Measurements from ENCODE around the gene SLC41A1. TPM values are rescaled to one million over a fixed set of nuclear protein-coding genes. Genes with fewer than 3 reads are reported as not detected.
"Not testable (repeated sequence)": the region's sequence is repeated elsewhere in the genome, so short reads cannot be mapped to it uniquely, and the experiment has no call there.

The SLC41A1 gene
- 238 TPM for total RNA-seq
- long read RNA-seq, full-length matches to known transcripts: 110 of 249 reads
- long read RNA-seq, partial matches to known transcripts: 73 of 249 reads
- long read RNA-seq, other reads (novel, unspliced or antisense): 66 of 249 reads

GRCh38 chr1:205812878-205813754, at the start of gene SLC41A1:
SLC41A1 (minus strand) TSS chr1:205813198; CDS start chr1:205810441, 2,757 bp downstream.
- intact Hi-C loops (cut with DNase I): loop anchor here (5.0 kb wide), 2 partner anchors 66 to 99 kb away; no protein-coding TSS in a partner anchor
- peak; percentile 95 for DNase-seq (ENCODE audit: low spot score)

DNA sequence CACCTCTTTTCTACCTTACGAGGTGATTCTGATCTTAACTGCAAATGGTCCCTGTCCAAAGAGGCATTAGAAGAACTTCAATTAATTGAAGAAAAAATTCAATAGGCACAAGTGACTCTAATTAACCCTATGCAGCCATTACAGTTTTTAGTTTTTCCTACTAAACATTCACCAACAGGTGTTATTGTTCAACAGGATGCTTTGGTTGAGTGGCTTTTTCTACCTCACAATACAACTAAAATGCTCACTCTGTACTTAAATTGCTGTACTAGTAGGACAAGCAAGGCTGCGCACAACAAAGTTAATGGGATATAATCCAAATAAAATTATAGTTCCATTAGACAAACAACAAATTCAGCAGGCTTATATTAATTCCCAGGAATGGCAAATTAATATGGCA, 48.5 kb upstream of the SLC41A1 start:
- intact Hi-C loops (cut with DNase I): no loop called here
- no peak for DNase-seq (ENCODE audit: low spot score)

DNA sequence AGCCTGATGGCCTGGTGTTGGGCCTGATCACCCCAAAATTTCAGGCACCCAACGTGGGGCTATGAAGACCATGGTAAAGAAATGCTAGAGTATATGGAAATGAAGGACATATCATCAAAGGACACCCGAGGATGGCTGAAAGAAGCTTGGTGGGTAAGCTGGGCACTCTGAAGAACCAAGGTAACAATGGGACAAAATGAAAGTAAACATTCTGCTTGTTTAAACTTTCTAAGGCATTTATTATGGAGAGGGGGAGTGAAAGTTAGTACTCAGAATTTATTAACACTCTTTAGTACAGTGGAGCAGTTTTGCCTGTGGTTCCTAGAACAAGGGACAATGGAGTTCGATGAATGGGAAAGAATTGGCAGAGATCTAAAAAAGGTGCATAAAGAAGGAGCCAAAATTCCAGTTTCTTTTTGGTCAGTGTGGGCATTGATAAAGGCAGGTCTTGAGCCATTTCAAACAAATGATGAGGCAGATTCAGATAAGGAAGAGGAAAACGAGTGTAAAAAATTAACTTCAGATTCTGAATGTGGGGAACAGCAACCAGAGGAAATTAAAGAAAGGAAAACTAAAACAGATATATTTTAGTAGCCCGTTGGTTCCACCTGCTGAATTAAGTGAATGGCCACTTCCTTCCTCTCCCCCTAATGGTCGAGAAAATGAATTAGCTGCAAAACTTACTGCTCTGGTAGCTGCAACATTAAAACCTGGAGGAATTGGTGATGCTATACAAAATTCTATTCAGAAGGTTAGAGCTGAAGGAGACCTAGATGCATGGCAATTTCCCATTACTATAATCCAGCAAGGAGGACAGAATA, 45.4 kb upstream of the SLC41A1 start:
- DNase-seq (ENCODE audit: low spot score): no peak
- intact Hi-C loops (cut with DNase I): no loop called here

DNA sequence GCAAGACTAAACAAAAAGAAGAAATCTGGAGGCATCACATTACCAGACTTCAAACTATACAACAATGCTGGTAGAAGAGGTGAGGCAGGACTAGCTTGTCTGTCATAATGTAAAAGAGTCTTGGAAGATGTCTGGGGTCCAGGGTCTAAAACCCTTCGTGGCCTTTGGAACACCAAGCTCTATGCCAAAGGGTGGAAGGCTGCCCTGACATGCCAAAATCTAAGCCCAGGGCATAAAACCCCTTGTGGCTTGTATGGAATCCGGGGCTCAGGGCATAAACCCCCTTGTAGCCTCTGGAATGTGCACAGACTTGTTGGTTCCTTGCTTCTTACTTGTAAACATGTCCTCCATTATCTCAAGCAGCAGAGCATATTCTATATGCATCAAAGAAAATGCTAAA, 44.5 kb upstream of the SLC41A1 start:
- intact Hi-C loops (cut with DNase I); DNase-seq (ENCODE audit: low spot score): not testable (repeated sequence)

DNA sequence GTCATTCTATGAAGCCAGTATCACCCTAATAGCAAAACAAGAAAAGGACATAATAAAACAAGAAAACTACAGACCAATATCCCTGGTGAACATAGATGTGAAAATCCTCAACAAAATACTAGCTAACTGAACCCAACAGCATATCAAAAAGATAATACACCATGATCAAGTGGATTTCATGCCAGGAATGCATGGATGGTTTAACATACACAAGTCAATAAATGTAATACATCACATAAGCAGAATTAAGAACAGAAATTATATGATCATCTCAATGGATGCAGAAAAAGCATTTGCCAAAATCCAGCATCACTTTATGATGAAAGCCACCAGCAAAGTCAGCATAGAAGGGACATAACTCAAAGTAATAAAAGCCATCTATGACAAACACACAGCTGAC, 43.4 kb upstream of the SLC41A1 start:
- intact Hi-C loops (cut with DNase I): no loop called here
- DNase-seq (ENCODE audit: low spot score): no peak

- intact Hi-C loops (cut with DNase I): no loop called here
- no peak for DNase-seq (ENCODE audit: low spot score)
Observed at GRCh38 chr1:205852969-205853368, 40.0 kb upstream of the SLC41A1 start.

DNA sequence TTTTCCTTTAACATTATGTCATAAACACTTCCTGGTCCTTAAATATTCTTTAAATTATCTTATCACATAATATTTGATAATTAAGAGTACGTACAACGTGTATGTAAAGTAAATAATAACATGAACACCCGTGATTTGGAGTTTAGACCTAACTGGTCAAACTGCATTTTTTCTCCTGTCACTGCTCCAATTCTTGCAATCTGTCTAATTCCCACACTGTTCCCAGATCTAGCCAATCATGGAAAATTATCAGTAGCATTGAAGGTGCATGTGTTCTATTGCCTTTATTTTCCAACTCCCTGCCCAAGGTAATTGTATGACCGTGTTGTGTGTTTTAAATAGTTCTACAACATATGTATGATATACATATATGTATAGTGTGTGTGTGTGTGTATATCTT, 39.0 kb upstream of the SLC41A1 start:
- DNase-seq (ENCODE audit: low spot score): no peak
- intact Hi-C loops (cut with DNase I): no loop called here

DNA sequence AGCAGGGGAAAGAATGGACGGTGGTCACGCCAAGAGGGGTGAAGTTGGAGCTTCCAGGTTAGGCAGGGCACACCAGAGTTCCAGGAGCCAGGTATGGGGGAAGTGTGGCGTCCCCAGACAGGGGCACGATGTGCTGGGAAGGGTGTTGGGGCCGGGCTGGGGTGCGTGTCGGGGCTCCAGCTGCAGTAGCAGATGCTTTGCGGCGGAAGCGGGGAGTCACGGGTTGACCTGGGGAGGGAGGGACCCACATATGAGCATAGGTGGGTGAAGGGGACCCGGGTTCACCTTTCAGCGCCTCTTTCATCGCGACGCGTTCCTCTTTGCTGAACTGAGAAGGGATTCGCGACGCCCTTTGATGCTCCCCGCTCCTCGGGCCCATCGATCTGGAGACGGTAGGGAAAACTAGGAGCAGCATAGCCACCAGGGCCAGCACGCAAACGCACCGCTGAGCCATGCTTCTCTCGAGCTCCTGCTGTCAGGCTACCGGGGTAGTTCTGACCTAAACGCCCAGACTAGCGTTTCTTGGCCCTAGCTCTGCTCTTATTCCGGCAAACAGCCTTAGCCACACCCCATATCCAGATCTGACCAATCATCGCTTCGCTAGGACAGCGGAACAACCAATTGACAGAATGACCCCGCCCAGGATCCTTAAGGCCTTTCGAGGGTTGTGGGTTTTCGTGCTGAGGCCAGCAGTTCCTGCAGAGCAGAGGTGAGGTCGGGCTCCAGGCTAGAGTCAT, 36.8 kb upstream of the SLC41A1 start, which contains the start of gene PM20D1:
PM20D1 (minus strand) TSS at position 514 of the 737 bp plus-strand sequence; CDS start at position 454, 60 bp downstream.
- peak; percentile 91 for DNase-seq (ENCODE audit: low spot score)
- intact Hi-C loops (cut with DNase I): no loop called here

GRCh38 chr1:205843036-205843859, 30.2 kb upstream of the SLC41A1 start:
- intact Hi-C loops (cut with DNase I): no loop called here
- DNase-seq (ENCODE audit: low spot score): no peak

DNA sequence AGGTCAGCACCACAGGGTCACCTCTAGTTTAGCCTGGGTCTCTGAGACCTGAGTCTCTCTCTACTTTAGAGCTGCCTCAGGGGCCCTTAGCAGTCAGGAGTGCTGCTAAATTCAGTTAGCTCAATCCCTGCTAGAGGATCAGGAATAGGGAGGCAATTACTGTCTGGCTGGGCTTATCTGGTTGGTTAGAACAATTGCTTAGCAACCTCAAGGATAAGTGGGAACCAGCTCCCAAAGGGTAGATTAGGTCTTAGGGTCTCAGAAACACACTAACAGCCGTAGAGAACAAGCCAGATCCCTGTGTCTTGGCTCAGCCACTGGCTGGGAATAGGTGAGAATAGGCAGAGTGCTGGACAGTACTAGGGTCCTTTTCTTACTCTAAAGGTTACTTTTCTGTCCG, 29.2 kb upstream of the SLC41A1 start:
- DNase-seq (ENCODE audit: low spot score): no peak
- intact Hi-C loops (cut with DNase I): no loop called here

DNA sequence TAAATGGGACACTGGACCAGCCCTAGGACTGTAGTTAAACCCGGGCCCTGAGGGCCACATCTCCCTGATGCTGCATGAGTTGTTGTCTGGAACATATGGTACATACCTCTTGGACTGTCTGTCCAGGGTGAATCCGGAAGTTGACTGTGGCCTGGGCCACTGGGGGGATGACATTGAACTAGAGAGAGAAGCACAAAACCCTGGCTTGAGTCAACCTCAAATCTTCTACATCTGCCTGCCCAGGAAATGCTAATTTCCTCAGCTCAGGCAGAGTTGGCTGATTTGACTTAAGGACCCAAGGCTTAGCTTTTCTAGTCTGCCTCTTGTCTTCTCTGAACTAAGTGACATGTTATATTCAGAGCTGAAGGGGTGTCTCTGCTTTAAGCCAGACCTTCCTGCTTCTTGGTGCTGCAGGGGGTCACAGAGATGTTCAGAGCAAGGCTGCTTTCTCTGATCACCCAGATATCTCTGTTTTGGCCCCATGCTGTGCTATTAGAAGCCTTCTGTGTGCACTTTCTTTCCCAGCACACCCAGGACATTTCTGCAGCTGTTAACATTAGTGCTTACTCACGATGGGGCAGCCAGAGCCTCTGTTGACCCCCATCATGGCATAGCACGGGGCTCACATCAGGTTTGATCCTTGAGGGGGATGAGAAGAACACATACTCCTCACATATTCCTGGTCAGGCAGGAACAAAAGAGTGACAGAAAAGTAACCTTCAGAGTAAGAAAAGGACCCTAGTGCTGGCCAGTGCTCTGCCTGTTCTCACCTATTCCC, 27.3 kb upstream of the SLC41A1 start:
- DNase-seq (ENCODE audit: low spot score): no peak
- intact Hi-C loops (cut with DNase I): no loop called here

DNA sequence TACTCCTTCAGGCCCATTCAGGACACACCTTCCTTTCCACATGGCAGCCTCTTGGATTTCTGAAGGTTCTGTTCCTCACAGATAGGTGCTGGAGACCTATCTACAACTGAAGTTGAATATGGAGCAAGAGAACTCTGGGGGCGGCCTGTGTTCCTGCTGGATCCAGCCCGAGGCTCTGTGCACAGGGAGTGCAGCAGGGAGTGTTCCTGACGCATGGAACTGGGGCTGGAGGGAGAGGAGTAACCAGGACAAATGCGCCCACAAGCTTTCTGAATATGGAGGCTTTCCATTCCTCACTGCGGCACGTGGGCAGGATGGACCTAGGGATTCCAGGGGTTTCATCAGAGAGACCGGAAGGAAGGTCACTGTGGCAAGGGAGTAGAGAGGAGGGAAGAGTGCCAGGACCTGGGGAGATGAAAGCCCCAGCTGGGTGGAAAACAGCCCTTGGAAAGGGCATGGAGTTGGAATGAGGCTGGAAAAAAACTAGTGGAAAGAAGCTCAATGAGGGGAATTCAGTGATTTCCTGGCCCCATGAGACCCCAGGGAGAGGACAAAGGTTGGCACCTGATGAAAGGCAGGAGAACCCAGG, 24.5 kb upstream of the SLC41A1 start:
- intact Hi-C loops (cut with DNase I): no loop called here

DNA sequence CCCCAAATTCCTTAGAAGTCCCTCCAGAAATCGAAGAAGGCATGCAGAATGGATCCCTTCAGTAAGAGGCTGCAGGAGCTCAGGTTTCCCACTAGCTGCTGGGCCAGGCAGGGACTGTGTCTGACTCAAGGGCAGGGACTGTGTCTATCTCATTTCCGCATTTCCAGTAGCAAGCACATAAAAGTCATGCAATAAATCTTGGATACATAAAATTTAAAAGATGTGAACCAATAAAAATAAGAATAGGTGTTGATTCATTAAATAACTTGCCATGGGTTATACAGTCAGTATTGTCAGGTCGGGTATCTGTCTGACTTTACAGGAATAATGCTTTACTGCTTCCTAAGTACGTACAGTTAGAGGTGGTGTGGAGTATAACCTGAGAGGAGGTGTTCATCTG, 21.8 kb upstream of the SLC41A1 start:
- intact Hi-C loops (cut with DNase I): no loop called here
- DNase-seq (ENCODE audit: low spot score): no peak

More for the DNA sequence above, 24.5 kb upstream of the SLC41A1 start:
- DNase-seq (ENCODE audit: low spot score): no peak

- intact Hi-C loops (cut with DNase I): no loop called here
- DNase-seq (ENCODE audit: low spot score): no peak
Observed at GRCh38 chr1:205832326-205832751, 19.3 kb upstream of the SLC41A1 start.

- DNase-seq (ENCODE audit: low spot score): no peak
- intact Hi-C loops (cut with DNase I): loop anchor here (2.0 kb wide), 1 partner anchor 25 kb away; no protein-coding TSS in a partner anchor
Observed at GRCh38 chr1:205827623-205828022, 14.6 kb upstream of the SLC41A1 start.

- intact Hi-C loops (cut with DNase I): loop anchor here (2.0 kb wide), 1 partner anchor 24 kb away; no protein-coding TSS in a partner anchor
- DNase-seq (ENCODE audit: low spot score): no peak
Observed at GRCh38 chr1:205826995-205827394, 14.0 kb upstream of the SLC41A1 start.
